NB4 (cell line): Measurements from ENCODE around the gene PRRT1.
A peak's percentile ranks its signal among the peaks of the same experiment; 100 is the strongest.

Experiments
- POLR2A ChIP-seq: IDR thresholded peaks from 2 replicates; pipeline ENCODE4 v1.6.1; 2011; ENCODE audit warnings: mild to moderate bottlenecking; ENCODE audit not compliant: insufficient read length; ENCODE audit errors: extremely low read depth
- TF ChIP-seq, protein P1 (sequence below): IDR thresholded peaks from one replicate; pipeline ENCODE4 v1.5.1; 2012; ENCODE audit warnings: low read depth, low read length
- TF ChIP-seq, protein P2 (sequence below): IDR thresholded peaks from 2 replicates; pipeline ENCODE4 v1.6.1; 2011; ENCODE audit warnings: low read depth, low read length

DNA sequence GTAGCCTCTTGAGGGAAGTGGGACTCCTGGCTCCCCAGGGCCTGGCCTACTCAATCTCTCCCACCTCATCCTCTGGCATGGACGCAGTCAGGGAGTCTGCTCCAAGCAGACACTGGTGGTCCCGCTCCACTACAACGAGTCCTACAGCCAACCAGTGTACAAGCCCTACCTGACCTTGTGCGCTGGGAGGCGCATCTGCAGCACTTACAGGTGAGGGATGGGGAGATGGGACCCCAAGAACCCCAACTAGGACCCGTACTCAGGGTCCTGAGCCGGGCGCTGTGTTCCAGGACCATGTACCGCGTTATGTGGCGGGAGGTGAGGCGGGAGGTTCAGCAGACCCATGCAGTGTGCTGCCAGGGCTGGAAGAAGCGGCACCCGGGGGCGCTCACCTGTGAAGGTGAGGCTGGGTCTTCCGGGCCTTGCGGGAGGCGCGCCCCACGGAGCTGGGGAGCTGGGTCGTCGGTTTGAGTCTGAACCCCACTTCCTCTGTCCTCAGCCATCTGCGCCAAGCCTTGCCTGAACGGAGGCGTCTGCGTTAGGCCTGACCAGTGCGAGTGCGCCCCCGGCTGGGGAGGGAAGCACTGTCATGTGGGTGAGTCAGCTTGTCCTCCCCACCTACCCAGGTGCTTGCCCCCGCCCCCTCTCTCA lies 14.8 kb upstream of the PRRT1 start:
- TF ChIP-seq, protein P1, sequence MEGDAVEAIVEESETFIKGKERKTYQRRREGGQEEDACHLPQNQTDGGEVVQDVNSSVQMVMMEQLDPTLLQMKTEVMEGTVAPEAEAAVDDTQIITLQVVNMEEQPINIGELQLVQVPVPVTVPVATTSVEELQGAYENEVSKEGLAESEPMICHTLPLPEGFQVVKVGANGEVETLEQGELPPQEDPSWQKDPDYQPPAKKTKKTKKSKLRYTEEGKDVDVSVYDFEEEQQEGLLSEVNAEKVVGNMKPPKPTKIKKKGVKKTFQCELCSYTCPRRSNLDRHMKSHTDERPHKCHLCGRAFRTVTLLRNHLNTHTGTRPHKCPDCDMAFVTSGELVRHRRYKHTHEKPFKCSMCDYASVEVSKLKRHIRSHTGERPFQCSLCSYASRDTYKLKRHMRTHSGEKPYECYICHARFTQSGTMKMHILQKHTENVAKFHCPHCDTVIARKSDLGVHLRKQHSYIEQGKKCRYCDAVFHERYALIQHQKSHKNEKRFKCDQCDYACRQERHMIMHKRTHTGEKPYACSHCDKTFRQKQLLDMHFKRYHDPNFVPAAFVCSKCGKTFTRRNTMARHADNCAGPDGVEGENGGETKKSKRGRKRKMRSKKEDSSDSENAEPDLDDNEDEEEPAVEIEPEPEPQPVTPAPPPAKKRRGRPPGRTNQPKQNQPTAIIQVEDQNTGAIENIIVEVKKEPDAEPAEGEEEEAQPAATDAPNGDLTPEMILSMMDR = peak; percentile 21
- no peak for TF ChIP-seq POLR2A
- TF ChIP-seq, protein P2, sequence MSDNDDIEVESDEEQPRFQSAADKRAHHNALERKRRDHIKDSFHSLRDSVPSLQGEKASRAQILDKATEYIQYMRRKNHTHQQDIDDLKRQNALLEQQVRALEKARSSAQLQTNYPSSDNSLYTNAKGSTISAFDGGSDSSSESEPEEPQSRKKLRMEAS = no peak
